GM21515 (cell line): Measurements from ENCODE around the gene CANX.
"Not testable (repeated sequence)": the region's sequence is repeated elsewhere in the genome, so short reads cannot be mapped to it uniquely, and the experiment has no call there.

Experiments
- ATAC-seq: cut with Tn5 transposase; IDR thresholded peaks from one replicate; pipeline ENCODE4 v1.9.1; 2021; ENCODE audit not compliant: unreplicated experiment

The CANX gene

DNA sequence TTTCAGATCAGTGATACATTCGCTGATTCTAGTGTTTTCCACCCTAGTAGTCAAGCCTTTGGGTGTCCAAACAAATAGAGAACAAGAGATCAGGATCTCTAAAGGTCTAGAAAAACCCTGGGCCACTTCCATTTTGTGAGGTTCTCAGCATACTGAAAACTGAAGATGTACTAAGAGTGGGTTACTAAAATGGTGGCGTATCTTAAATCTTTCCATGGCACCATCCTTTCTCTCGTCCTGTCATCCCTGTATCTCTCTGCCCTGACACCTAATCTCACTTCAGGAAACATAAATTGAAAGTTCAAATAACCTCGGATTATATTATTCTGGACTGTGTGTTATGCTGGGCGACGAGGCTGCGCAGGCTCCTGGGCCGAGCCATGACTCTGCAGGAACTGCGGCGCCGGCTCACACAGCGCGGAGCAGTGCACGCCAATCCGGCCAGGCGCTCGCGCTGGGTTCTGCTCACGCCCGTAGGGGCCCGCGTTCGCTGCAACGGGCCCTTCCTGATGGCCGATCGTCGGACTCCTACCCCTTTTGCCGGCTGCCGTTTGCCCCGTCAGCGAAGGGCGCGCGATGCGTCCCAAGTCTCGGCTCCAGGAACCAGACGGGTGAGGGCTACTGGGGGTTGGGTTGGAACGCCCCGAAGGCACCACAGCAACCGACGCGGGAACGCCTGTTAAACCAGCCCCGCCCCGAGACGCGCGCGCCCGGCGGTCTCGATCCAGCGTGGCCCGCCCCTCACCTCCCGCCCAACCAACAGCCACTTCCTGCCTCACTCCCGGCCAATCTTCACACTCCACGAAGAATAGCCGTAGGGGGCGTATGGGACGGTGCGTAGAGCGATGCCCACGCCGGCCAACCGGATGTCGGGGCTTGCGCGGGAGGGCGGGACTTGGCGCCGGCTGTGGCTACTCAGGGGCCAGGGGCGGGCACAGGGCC lies 503 bp upstream of the CANX start:
- peak; percentile 91 for ATAC-seq

DNA sequence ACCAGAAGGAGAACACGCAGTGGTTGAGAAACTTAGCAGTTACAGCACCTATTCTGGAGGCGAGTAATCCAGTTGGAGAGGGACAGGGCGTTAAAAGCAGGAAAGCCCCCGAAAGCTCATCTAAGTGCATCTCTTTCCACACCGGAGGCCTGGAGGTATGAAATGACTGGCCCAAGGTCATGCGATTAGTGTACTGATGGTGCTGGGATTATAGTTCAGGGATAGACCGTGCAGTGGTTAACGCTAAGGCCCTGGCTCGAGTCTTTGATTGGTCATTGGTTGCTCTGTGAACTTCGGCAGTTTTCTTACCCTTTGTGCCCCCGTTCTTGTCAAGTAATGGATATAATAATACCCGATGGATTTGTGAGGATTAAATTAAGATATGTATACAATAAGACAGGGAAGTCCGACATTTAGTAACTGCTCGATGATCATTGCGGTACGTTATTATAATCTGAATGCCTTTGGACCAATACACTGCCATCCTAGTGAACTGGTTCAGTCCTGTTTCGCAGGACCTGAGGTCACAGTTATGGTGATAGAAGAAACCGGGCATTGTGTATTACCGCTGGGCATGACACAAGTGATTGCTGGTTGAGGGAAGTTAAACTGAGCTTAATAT lies 960 bp downstream of the CANX start:
- no peak for ATAC-seq

DNA sequence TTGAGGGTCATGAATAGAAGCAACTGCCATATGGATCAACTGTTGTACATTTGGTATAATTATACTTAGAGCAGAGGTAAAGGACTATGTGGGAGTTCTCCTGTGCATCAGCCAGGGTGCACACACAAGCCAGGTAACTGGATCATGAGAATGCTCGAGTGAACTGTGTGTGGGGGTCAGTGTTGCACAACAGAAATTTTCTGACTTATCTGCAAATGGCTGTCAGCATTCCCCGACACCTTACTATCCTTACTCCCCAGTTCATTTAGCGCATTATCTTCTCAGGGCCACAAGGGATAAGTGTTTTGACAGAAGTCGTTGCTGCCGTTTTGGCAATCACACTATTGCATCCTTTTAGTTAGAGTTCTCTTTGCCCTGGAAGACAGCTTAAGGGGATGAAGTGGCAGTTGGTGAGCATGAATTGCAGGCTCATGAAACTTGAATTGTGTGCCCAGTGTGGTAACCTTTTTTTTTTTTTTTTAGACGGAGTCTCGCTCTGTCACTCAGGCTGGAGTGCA lies 1.7 kb downstream of the CANX start:
- ATAC-seq = no peak

- no peak for ATAC-seq
These were observed 17.5 kb downstream of the CANX start for GRCh38 chr5:179716286-179716685.

DNA sequence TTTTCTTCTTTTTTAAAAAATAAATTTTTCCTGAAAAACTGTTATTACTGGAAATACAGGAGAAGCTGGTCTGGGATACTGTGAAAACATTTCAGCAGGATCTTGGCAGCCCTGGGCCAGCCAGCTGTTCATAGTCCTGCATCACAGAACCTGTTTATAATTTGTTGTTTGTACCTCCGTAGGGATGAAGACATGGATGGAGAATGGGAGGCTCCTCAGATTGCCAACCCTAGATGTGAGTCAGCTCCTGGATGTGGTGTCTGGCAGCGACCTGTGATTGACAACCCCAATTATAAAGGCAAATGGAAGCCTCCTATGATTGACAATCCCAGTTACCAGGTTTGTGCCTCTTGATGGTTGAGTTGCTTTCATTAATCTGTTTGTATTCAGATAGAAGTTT lies 21.5 kb downstream of the CANX start:
- no peak for ATAC-seq

GRCh38 chr5:179724163-179724562 lies 25.4 kb downstream of the CANX start:
- no peak for ATAC-seq

DNA sequence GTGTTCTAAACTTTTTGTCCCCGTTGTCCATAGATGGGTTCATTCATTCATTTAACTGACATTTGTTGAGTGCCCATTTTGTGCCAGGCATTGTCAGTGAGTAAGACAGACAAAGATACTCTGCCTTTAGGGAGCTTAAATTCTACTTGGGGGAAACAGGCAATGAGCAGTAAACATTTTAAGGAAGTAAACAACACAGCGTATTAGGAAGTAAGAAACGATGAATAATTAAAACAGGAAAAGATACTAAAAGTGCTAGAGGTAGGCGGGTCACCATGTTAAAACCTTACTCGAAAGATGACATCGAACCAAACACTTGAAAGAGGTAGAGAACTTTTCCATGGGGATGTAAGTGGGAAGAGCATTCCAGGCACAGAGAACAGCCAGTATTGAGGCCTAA lies 28.3 kb downstream of the CANX start:
- no peak for ATAC-seq

DNA sequence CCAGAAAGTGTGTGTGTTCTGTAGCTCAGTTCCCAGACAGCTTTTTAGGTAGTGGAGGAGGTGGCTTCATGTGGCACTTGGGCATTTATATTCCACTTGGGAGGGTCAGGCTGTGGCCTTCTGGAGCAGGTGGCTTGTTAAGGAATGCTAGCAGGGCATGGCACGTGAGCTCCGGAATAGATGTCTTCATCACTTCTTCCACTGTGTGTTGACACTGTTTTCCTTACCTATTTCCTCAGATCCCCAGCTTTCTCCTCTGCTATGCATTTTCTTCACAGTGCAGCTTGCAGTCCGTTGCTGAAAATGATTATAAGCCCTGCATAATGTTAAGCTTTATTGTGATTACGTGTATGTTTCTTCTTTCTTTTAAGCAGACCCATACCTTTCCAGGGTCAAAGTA lies 30.5 kb downstream of the CANX start:
- ATAC-seq = no peak

- ATAC-seq = no peak
These were observed 31.0 kb downstream of the CANX start for GRCh38 chr5:179729727-179730126.

DNA sequence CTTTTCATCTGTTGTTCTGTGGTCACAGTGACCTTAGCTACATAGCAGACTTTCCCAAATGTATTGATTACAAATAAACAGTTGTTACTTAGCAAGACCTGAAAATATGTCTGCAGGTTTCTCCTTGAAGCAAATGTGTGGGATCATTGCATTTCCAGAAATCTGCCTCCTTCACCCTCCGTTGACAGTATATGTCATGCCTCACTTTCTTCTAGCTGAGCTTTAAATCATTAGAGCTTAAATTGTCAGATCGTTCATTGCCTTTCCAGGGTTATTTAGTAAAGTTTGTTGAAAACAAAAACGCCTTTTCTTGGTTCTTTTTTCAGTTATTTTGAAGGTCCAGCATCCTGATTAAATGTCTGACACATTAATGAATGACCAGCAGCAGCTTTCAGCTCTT lies 31.6 kb downstream of the CANX start:
- no peak for ATAC-seq

DNA sequence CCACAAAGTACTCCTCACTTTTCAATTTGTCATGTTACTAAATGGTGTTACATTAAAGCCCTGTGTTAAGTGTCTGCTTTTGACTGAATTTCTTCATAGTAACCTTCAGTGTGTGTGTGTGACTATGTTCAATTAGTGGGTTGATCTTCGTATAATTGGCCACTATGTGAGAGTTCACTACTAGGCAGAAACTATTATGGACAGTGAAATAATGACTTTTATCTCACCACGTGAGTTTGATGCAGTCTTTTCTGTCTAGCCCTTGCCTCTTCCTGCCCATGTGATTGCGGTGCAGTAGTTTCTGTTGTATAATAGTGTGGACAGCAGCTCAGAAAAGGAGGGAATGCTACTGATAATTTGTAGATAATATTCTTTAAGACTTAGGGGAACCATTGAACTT lies 32.1 kb downstream of the CANX start:
- ATAC-seq = no peak

- peak; percentile 5 for ATAC-seq
These were observed 33.1 kb downstream of the CANX start for GRCh38 chr5:179731791-179732411.

GRCh38 chr5:179732412-179732917 lies 33.7 kb downstream of the CANX start, which contains the start of gene MAML1:
TSS of gene MAML1 (plus strand) at chr5:179732822. CDS start at chr5:179733113, 291 bp downstream.
- peak; percentile 96 for ATAC-seq

GRCh38 chr5:179732918-179733771 lies 34.4 kb downstream of the CANX start:
- peak; percentile 24 for ATAC-seq

GRCh38 chr5:179733772-179734126 lies 35.0 kb downstream of the CANX start:
- no peak for ATAC-seq

- ATAC-seq = no peak
These were observed 35.9 kb downstream of the CANX start for GRCh38 chr5:179734536-179735164.

- no peak for ATAC-seq
These were observed 40.0 kb downstream of the CANX start for GRCh38 chr5:179738742-179739141.

- not testable (repeated sequence) for ATAC-seq
These were observed 45.3 kb downstream of the CANX start for GRCh38 chr5:179744106-179744505.

- ATAC-seq = no peak
These were observed 48.1 kb downstream of the CANX start for GRCh38 chr5:179746872-179747271.

- ATAC-seq = no peak
These were observed 49.0 kb downstream of the CANX start for GRCh38 chr5:179747811-179748210.
